Measurements from ENCODE around the gene HBEGF.

HBEGF gene

GRCh38 chr5:140293091-140293848, 53.1 kb downstream of the HBEGF start:
- Histone ChIP-seq H3K79me2 (ENCODE audit: control insufficient read depth, insufficient read depth, low read length, unreplicated experiment) (peaks cover 78% of the 10 kb centered on the region), H3K36me3 (ENCODE audit: insufficient read depth, low read length) (no peaks in the 10 kb centered on the region), H3K27me3 (ENCODE audit: insufficient read depth, low read length) (no peaks in the 10 kb centered on the region), H3K4me1 (ENCODE audit: control insufficient read depth, insufficient read depth, low read length, unreplicated experiment) (peaks cover 65% of the 10 kb centered on the region), H2AFZ (ENCODE audit: low read length, unreplicated experiment) (no peak overlapping the region), H3K27ac (ENCODE audit: low read depth, low read length) (peak overlapping the region; percentile 82), H3K4me3 (ENCODE audit: low read depth, low read length) (no peak overlapping the region)

GRCh38 chr5:140292212-140293036, 54.0 kb downstream of the HBEGF start:
- Histone ChIP-seq H3K79me2 (ENCODE audit: control insufficient read depth, insufficient read depth, low read length, unreplicated experiment) (peaks cover 82% of the 10 kb centered on the region), H3K4me3 (ENCODE audit: low read depth, low read length) (0 out of 2 replicates have a peak overlapping the region, but pooled peaks have one; percentile 1), H3K27ac (ENCODE audit: low read depth, low read length) (peak overlapping the region; percentile 82), H3K27me3 (ENCODE audit: insufficient read depth, low read length) (no peaks in the 10 kb centered on the region), H2AFZ (ENCODE audit: low read length, unreplicated experiment) (no peak overlapping the region), H3K36me3 (ENCODE audit: insufficient read depth, low read length) (no peaks in the 10 kb centered on the region), H3K4me1 (ENCODE audit: control insufficient read depth, insufficient read depth, low read length, unreplicated experiment) (peaks cover 57% of the 10 kb centered on the region)

DNA sequence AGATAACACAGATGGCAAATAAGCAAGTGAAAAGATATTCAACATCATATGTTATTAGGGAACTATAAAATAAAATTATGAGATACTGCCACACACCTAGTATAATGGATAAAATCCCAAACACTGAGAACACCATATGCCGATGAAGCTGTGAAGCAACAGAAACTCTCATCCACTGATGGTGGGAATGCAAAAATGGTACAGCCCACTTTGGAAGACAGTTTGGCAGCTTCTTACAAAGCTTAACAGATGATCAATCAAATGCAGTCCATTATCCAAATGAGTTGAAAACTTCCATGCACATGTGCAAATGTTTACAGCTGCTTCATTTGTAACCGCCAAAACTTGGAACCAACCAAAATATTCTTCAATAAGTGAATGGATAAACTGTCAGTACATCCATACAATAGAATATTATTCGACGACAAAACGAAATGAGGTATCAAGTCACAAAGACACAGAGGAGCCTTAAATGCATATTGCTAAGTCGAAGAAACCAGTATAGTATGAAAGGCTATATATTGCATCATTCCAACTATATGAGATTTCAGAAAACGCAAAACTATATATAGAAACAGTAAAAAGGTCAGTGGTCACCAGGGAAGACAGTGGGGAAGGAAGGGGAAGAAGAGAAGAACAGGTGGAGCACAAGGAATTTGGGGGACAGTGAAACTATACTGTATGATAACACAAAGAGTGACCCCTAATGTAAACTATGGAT, 58.4 kb downstream of the HBEGF start:
- Histone ChIP-seq H3K4me3 (ENCODE audit: low read depth, low read length) (no peak overlapping the region), H3K4me1 (ENCODE audit: control insufficient read depth, insufficient read depth, low read length, unreplicated experiment) (peaks cover 14% of the 10 kb centered on the region), H3K27ac (ENCODE audit: low read depth, low read length) (no peak overlapping the region), H3K27me3 (ENCODE audit: insufficient read depth, low read length) (no peaks in the 10 kb centered on the region), H3K36me3 (ENCODE audit: insufficient read depth, low read length) (no peaks in the 10 kb centered on the region), H3K79me2 (ENCODE audit: control insufficient read depth, insufficient read depth, low read length, unreplicated experiment) (peaks cover 70% of the 10 kb centered on the region), H2AFZ (ENCODE audit: low read length, unreplicated experiment) (no peak overlapping the region)

- Histone ChIP-seq H3K4me3 (ENCODE audit: low read depth, low read length) (no peak overlapping the region), H3K36me3 (ENCODE audit: insufficient read depth, low read length) (no peaks in the 10 kb centered on the region), H3K79me2 (ENCODE audit: control insufficient read depth, insufficient read depth, low read length, unreplicated experiment) (peaks cover 59% of the 10 kb centered on the region), H3K27me3 (ENCODE audit: insufficient read depth, low read length) (no peaks in the 10 kb centered on the region), H3K4me1 (ENCODE audit: control insufficient read depth, insufficient read depth, low read length, unreplicated experiment) (peaks cover under 1% of the 10 kb centered on the region), H3K27ac (ENCODE audit: low read depth, low read length) (no peak overlapping the region), H2AFZ (ENCODE audit: low read length, unreplicated experiment) (no peak overlapping the region)
Observed at GRCh38 chr5:140286424-140286823, 60.0 kb downstream of the HBEGF start.

- Histone ChIP-seq H3K4me1 (ENCODE audit: control insufficient read depth, insufficient read depth, low read length, unreplicated experiment) (no peaks in the 10 kb centered on the region), H3K27ac (ENCODE audit: low read depth, low read length) (no peak overlapping the region), H3K27me3 (ENCODE audit: insufficient read depth, low read length) (no peaks in the 10 kb centered on the region), H2AFZ (ENCODE audit: low read length, unreplicated experiment) (no peak overlapping the region), H3K4me3 (ENCODE audit: low read depth, low read length) (no peak overlapping the region), H3K79me2 (ENCODE audit: control insufficient read depth, insufficient read depth, low read length, unreplicated experiment) (peaks cover 36% of the 10 kb centered on the region), H3K36me3 (ENCODE audit: insufficient read depth, low read length) (no peaks in the 10 kb centered on the region)
Observed at GRCh38 chr5:140284013-140284412, 62.4 kb downstream of the HBEGF start.
